T-helper 1 cell treated with Interleukin-12 subunit alpha and Interleukin-12 subunit beta and Interleukin-4 antibody, amounts not matched to agents 30 ng/mL and 1 ng/mL, for 36 hours (primary cell): ENCODE measurements around the gene SPEF2. TPM values are rescaled to one million over a fixed set of nuclear protein-coding genes. Genes with fewer than 3 reads are reported as not detected.

Experiments used
- intact Hi-C: fragments of 100-400 bp; cut with micrococcal nuclease; formaldehyde crosslinking; loops from one replicate; pipeline ENCODE4 v1.15.1; 2024
- total RNA-seq: library from RNA; stranded (reverse); gene quantifications from 2 replicates; pipeline ENCODE4 v1.2.3, GENCODE V29; 2022

SPEF2 gene
- total RNA-seq, 1 donor from 2014 or later: 7.8 TPM

DNA sequence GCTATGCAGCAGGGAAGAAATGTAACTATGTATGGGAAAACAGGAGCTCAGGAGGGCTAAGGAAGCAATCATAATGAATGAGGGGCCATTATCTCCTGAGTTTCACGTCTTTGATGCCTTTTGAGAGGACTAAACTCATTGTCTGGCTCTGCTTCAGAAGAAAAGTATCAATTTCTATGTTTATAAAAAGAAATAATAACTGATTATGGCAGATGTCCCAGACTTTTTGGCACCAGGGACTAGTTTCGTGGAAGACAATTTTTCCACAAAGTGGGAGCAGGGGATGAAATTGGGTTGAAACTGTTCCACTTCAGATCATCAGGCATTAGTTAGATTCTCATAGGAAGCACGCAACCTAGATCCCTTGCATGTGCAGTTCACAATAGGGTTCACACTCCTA is 230.3 kb downstream of the SPEF2 start:
- intact Hi-C loops: no loop called here

DNA sequence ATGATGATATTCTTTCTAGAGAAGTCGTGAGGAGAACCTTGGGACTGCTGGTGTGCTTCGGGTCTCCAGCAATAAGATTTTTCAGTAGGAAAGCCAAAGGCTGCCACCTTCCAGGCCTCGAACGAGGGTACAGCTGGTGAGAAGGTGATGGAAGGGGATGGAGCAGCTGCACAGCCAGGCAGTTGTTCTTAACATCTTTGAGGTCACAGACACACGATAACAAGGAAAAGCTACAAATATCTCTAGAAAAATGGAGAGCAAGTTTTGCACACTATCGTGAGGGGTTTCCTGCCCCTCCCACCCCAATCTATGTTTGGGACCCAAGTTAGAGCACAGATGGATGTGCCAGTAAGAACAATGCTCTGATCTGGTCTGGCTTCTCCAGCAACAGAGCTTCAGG is 232.2 kb downstream of the SPEF2 start:
- intact Hi-C loops: no loop called here

DNA sequence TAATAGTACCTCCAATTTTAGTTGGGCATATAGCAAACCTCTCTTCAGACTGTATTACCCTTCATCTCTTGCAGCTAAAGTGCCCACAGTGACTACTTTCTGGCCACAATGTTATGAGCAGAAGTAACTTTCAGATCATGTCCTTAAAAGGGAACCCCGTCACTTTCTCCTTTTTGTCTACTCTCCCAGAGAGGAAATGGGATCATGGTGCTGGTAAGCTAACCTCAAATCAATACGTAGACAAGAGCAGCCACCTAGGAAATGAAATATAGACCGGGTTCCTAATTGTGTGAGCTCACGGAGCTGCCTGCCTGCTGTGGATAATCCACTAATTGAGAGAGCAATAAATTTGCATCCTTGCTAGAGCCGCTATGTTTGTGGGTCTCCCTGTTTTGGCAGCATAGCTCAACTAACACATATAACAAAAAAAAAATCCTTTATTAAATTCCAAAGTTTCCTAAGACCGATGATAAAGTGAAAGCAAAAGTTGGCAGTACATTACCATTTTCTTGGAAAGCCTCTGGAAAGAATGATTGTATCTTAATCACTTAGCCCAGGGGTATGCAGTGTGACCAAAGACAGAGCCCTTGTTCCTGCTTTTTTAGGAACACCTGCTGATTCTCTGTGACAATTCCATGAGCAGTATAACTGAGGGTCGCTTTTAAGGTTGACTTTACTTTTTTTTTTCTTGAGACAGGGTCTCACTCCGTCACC is 233.5 kb downstream of the SPEF2 start:
- intact Hi-C loops: no loop called here

DNA sequence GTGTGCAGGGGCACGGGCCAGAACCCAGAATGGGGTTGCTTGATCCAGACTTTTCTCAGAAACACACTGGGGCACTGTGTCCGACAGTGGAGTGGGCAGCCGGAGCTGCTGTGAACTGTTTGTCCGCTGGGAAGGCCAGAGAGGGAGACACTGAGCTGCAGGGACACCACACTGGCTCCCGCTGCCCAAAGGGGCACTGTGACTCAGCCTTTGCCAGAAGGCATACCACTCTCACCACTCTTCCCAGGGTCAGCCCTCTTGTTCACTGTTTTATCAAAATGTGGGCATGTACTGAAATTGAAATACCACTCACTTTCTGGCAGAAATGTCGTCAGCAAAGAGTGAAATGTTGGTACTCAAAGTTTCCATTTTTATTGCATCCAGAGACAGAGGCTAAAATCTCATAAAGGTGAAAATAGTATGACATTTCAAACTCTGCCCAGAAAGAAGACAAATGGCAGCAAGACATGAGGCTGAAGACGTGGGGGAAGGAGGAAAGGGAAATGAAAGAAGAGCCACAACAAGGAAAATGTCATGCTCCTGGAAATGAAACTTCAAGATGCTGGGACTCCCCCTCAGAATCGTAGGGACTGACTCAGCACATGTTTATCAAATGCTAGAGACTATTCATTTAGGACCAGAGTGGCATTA is 234.5 kb downstream of the SPEF2 start:
- intact Hi-C loops: loop anchor here (1.0 kb wide), 1 partner anchor 16 kb away; no protein-coding TSS in a partner anchor

DNA sequence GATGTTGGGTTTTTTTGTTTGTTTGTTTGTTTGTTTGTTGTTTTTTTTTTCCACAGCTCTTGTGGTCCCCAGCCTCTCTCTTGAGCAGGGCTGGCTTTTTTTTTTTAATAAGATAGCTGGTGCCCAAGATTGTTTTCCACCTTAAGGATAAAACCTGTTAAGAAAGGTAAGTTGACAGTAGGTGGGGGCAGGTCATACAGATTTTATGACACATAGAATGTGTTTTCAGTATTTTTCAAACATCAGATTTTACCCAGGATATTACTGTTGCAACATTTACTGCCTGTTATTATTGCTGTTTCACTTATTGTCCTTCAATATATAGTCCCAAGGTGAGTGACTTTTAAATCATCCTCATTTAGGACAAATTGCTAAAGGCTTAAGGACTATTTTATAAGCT is 235.1 kb downstream of the SPEF2 start:
- intact Hi-C loops: loop anchor here (1.0 kb wide), 1 partner anchor 16 kb away; no protein-coding TSS in a partner anchor

DNA sequence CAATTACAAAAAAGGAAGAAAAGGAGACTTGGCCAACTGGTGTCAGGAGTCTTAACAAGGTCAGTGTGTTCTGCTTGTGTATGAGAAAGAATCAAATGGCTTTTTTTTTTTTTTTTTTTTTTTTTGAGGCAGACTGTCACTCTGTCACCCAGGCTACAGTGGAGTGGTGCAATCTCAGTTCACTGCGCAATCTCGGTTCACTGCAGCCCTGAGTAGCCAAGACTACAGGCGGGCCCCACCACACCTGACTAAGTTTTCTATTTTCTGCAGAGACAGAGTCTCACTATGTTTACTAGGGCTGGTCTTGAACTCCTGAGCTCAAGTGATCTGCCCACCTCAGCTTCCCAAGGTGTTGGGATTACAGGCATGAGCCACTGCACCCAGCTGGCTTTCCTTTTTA is 236.0 kb downstream of the SPEF2 start:
- intact Hi-C loops: loop anchor here (1.0 kb wide), 1 partner anchor 42 kb away; no protein-coding TSS in a partner anchor

DNA sequence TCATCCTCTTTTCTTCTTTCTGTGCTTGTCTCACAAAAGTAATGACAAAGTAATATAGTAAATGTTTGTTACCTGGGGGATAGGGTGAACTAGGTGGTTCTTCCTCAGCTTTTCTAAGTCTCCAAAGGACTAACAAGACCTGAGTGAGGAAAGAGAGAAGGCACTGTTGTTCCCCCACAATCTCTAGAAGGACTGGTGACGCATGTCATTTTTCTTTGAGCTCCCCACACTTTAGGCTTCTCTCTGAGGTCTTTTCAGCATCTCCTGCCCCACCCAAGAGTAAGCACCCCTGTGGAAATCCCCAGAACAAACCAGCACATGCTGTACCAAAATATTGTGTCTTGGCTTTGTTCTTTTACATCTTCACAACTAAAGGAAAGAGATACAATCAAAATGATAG is 236.6 kb downstream of the SPEF2 start:
- intact Hi-C loops: loop anchor here (1.0 kb wide), 1 partner anchor 43 kb away; no protein-coding TSS in a partner anchor

DNA sequence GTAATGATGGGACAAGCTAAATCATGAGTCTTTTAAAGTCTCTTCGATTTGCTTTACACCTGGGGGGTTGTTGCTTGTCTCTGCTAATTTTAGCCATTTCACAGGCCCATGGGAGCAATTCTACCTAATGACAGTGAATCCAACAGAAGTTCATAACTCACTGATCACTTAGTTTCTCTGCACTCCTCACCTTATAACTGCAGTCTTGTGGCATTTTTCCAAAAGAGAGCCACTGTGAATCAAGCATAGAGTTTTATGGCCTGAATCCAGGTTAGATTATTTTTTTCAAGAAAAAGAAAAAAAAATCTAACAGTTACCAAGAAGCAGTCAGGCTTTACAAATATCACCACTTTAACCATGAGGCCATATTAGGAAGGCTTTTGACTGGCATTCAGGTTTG is 237.5 kb downstream of the SPEF2 start:
- intact Hi-C loops: loop anchor here (5.0 kb wide), 3 partner anchors 297 to 1022 kb away; partner anchors contain the start of genes DNAJC21, LMBRD2, NIPBL and SKP2

DNA sequence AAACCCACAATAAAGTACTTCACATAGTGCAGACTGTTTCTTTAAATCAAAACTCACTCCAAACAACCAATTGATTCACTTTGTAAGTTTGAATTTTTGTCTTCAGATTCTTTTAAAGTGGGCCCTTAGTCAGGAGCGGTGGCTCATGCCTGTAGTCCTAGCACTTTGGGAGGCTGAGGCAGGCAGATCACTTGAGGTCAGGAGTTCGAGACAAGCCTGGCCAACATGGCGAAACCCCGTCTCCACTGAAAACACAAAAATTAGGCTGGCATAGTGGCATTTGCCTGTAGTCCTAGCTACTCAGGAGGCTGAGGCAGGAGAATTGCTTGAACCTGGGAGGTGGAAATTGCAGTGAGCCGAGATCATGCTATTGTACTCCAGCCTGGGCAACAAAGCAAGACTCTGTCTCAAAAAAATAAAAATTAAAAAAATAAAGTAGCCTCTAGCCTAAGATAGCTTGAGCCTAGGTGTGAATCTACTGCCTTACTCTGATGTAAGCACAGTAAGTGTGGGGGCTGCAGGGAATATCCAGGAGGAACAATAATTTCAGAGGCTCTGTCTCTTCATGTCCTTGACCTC is 238.6 kb downstream of the SPEF2 start:
- intact Hi-C loops: loop anchor here (1.0 to 5.0 kb wide), 8 partner anchors 20 to 1021 kb away; partner anchors contain the start of genes DNAJC21, LMBRD2, NIPBL and SKP2

DNA sequence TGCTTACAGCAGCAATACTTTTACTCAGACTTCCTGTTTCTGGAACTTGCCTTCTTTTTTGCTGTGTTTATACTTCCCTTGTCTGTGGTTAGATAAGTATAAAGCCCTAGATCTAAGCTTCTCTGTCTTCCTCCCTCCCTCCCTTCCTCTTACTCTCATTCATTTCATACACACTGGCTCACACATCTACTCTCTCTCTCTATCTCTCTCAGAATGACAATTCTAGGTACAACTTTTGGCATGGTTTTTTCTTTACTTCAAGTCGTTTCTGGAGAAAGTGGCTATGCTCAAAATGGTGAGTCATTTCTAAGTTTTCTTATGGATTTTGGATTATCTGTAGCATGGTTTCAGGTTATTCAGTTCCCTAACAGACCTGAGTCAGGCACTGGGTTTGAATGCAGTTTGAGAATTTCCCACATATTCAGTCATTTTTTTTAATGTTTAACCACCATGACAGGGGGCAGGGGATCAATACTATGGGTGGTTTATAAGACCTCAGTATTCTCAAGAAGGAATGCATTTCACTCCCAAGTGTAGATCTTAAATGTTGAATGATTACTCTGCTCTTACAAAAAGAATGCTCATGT is 239.2 kb downstream of the SPEF2 start, which contains the start of gene IL7R:
Gene IL7R (plus strand): TSS at position 127 of the 587 bp plus-strand sequence. CDS start 87 bp downstream, at position 214.
- intact Hi-C loops: loop anchor here (1.0 to 5.0 kb wide), 10 partner anchors 21 to 1020 kb away; partner anchors contain the start of genes DNAJC21, LMBRD2, NIPBL and SKP2

DNA sequence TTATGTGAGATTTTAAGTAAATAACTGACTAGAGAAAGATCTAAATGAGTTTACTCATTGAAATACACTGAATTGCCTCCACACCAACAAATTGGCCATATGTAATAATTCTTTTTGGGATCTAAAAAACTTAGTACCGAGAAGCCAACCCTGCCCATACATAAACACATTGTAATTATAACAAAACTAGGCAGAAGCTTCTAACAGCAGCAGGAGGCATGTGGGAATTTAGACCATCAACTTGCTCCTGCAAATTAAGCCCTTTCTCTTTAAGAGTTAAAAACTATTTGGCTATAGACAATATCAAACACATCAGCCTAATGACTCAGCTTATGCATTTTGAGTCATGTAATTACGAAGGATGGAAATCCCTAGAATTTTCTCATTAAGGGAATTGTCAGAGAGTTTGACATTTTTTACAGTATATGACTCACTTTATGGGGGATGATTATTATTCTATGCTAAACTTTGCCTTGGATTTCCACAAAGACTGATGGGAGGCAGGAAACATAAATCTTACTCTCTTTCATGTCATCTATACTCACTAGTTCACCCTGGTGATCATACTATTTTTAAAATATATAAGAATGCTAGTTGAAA is 240.0 kb downstream of the SPEF2 start:
- intact Hi-C loops: loop anchor here (1.0 to 5.0 kb wide), 5 partner anchors 45 to 1020 kb away; partner anchors contain the start of genes DNAJC21, LMBRD2, NIPBL and SKP2

DNA sequence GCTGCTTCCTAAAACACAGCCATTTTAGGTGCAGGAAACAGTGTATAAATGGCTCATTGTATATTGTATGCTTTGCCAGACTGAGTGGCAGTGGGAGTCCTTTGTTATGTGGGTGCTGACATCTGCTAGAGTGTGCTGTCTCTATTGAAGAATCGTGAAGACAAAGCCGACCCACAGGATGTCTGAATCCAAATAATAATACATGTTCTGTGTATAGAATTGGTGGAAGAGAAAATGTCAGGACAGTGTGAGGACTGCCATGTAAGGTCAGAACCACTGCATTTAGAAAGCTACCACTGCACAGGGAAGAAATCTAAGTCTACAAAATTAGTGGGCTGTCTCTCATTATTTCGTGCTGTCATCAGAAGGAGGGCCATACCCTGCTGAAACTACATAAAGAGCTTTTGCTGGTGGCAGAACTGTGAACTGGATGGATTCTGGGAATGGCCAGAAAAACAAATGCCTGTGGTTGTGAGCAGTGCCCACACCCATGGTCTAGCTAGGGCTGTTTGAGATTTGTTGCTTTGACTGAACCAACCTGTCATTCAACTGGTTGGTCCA is 241.5 kb downstream of the SPEF2 start:
- intact Hi-C loops: loop anchor here (1.0 to 5.0 kb wide), 4 partner anchors 82 to 1018 kb away; partner anchors contain the start of genes DNAJC21, LMBRD2, NIPBL and SKP2

DNA sequence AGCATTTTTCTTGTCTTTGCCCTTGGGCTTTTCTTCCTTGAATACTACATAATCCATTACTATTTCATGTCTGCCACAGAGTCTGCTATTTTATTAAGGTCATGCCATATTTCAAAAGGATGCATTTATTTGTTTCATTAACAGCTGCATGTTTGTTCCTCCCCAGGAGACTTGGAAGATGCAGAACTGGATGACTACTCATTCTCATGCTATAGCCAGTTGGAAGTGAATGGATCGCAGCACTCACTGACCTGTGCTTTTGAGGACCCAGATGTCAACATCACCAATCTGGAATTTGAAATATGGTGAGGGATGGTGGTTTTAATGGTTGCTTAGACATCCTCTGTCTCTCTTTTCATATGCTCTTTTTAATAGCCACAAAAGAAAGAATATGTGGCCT is 243.0 kb downstream of the SPEF2 start:
- intact Hi-C loops: no loop called here

DNA sequence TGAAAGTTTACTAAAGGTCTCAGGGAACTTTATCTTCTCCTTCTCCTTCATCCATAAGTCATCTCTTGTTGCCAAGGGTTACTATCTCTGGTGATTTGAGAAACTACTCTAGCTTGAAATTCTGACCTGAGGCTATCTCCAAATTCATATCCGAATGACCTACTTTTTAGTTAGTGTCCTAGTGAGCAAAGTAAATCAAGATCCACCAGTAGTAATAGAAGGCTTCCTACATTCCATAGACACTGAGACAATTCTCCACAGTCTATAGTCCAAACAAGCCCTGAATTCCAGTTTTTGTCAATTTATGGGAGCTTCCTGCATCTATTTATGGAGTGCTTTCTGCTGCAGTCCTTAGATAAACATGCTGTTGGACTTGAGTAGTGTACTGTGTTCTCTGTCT is 244.1 kb downstream of the SPEF2 start:
- intact Hi-C loops: loop anchor here (2.0 kb wide), 1 partner anchor 15 kb away; no protein-coding TSS in a partner anchor

DNA sequence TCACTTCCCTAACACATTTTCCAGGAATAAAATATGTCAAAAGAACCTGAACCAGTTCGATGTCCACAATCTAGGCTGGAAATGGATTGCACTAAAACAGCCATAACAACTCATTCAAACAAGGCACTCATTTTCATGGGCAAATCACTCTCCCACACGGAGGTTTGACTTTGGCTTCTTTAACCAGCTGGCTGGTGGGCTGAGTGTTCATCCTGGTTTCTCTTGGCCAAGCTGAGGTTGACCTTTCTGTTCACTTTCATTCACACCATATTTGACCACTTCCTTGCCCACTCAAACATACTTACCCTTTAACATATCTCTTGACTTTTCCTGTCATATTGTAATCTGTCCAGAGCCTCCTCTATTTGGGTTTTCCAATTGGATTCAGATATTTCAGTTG is 244.5 kb downstream of the SPEF2 start:
- intact Hi-C loops: loop anchor here (2.0 kb wide), 1 partner anchor 15 kb away; no protein-coding TSS in a partner anchor

DNA sequence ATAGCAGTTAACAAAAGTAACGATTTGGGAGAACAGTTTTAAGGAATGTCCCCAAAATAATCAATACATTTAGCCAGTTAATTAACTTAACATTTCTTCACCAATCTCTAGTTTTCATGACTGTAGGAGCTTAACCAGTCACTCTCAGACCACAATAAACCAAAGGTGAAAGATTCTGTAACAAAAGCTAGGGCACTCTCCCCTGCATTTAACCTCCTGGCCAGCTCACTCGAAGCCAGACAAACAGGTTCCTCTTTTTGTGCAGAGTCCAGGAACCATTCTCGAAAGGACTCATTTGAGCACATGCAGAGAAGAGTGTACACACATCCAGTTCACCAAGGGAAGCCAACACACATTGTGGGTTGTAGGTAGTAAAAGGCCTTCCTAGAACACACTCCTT is 245.5 kb downstream of the SPEF2 start:
- intact Hi-C loops: loop anchor here (2.0 kb wide), 1 partner anchor 14 kb away; no protein-coding TSS in a partner anchor
